GM04503 (cell line): ENCODE results near the gene TIMM10.

ENCODE experiments used
- DNase-seq: peaks from one replicate; pipeline ENCODE4 v3.0.0-alpha.2; 2012; ENCODE audit warnings: low read depth

TIMM10 gene

GRCh38 chr11:57482782-57483561 lies 47.6 kb downstream of the TIMM10 start:
- DNase-seq = no peak

GRCh38 chr11:57481915-57482781 lies 48.4 kb downstream of the TIMM10 start:
- no peak for DNase-seq

GRCh38 chr11:57481315-57481714 lies 49.2 kb downstream of the TIMM10 start:
- DNase-seq = no peak

- no peak for DNase-seq
Measured at GRCh38 chr11:57480409-57481137, 50.0 kb downstream of the TIMM10 start.

GRCh38 chr11:57479911-57480310 lies 50.6 kb downstream of the TIMM10 start:
- no peak for DNase-seq

- no peak for DNase-seq
Measured at GRCh38 chr11:57479021-57479663, 51.4 kb downstream of the TIMM10 start.
